Limb (tissue), 2 donors: ENCODE measurements around the gene RIC3.
"Not testable (repeated sequence)": the region's sequence is repeated elsewhere in the genome, so short reads cannot be mapped to it uniquely, and the experiment has no call there.

ENCODE experiments used
- DNase-seq, 2 donors: peaks; one replicate each; pipeline ENCODE4 v3.0.0-alpha.2; 2016; ENCODE audit errors: extremely low spot score in 2 of 2

The RIC3 gene

DNA sequence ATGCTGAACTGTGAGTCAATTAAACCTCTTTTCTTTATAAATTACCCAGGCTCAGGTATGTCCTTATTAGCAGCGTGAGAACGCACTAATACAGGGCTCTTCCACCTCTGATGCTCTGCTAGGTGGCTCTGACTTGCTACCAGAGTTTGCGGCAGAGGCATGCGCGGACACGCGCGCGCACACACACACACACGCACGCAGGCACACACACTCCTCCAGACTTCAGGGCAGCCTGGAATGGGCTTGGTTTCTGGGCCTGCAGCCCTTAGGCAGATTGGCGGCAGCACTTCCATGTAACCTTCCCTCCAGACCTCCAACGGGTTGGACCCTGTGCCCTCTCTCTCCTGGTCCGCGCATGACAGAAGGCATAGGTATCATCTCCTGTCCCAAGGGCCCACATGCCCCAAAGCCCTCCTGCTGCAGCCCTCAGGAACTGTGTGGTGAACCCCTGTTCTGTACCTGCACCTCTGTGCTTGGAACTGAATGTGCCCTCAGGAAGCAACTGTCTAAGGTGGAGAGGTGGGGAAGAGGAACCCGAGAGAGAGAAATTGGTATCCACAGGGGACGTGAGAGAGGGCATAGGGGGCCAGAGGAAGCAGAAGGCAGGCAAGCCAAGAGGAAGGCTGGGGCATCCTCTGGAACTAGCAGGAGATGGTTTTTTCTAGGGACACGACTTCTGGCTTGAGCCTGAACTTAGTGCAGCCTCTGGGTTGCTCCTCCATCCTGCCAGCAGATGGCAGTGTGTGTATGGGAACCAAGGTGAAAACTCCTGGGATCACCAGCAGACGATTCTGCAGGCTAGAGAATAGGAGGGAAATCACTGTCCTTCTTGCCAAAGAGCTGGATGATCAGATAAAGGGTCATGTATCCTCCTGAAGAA, 23.4 kb upstream of the RIC3 start:
- peak; percentile 60 to 79 for DNase-seq

DNA sequence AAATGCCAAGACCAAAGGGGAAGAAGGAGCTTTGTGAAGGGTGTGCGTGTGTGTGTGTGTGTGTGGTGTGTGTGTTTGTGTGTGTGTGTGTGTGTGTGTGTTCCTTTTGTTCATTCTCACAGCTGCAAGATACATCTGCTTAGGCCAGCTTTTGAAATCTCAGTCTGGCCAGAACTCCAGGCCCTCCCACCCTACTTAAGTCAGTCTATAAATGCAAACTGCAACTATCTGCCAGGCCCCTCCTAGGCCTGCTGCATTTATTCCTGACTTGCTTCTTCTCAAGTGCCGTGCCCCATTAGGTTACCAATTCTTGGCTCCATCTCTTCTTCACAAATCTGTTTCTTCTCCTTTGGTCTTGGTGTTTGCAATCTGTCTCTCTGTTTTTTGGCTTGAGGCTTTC, 21.6 kb upstream of the RIC3 start:
- no peak for DNase-seq

DNA sequence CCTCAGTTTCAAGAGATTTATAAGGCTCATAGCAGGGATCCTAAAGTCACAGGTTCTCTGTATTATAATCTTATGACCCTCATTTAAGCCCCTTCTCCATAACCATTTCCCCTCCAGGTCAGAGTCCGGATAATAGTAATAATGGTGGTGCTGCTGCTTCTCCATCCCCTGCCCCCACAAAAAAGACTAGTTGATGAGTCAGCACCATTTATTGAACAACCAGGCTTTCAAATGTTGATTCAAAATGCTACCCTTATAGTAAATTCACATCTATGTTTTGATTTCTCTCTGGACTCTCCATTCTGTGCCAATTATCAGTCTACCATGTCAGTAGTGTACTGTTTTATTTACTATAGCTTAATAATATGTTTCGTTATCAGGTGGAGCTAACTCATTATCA, 17.6 kb upstream of the RIC3 start:
- no peak for DNase-seq

DNA sequence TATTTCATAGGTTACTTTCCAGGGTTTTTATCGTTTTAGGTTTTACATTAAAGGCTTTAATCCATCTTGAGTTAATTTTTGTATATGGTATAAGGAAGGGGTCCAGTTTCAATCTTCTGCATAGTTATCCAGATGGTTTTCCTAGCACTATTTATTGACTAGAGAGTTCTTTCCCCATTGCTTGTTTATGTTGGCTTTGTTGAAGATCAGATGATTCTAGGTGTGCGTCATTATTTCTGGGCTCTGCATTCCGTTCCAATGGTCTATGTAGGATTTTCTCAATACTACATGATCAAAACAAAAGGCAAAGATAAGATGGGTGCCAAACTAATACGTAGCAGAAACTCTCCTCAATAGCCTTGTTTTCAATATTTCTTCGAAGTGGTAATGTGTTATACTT, 14.3 kb upstream of the RIC3 start:
- no peak for DNase-seq

DNA sequence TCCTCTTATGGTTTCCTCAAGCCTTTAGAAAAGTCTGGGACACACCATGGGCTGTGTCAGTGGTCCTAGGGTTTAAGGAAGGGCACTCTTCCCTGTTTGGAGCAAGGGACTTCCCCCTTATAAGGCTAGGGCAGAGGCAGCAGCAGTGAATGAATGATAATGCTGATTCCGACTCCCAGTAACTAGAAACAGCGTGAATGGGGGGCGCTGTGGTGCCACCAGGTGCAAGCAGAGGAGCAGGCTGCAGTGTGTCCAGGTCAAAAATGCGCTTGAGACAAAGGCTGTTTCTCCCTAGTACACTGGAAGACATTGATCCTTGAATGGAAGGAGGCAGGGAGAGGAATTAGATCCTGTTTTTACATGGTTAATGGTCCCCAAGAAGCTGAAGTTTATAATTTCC, 11.6 kb upstream of the RIC3 start:
- no peak for DNase-seq

DNA sequence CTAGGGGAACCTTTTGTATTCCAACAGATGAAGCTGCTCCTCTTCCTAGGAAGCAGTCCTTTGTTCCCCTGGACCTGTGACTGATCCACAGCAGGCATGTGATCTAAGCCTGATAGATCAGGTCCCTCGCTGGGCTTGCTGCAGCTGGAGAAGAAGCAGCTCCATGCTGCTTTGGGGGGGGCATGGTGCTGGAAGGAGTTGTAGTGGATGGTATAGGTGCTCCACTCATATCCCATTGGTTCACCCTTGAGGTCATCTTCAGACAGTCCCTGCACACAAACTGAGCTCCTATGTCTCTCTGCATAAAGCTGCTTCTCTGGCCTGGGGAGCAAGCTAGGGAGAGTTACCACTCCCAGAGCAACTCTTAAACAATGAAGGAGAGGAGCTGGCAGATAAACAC, 9.5 kb upstream of the RIC3 start:
- DNase-seq, result no peak

DNA sequence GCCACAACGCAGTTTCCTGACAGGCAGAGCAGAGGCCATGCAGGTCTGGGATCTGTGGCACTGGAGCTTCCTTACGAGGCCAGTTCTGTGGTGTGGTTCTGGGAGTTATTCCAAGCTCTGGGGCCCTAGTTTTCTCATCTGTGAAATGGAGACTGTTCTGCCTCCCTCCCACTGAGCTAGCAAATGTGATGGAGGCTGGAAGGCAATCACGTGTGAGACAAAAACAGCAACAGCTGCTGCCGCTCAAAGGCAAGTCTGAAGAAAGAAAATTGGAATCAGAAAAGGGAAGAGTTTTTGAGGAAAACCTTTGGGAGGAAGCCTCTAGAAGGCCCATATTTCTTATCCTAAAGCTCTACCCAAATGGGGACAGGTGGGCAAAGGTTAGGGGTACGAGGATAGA, 8.3 kb upstream of the RIC3 start:
- DNase-seq, result no peak

DNA sequence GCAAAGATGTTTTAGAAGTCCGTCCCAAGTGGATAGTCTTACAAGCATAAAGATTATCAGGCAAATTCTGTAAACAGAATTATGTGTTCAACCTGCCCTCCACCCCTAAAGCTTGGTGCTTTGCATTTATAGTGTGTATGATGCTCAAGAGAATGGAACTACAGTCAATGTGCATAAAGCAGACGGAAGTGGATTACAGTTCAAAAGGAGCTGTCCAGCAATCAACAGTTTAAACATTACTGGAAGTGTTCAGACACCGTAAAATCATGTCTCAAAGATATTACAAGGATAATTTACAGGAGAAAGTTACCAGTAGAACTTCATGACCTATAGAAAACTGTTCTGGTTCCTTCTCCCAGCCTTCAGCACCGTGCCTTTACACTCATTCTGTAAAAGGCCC, 1.0 kb downstream of the RIC3 start:
- DNase-seq, result peak in 1 of 2 donors; percentile 18

DNA sequence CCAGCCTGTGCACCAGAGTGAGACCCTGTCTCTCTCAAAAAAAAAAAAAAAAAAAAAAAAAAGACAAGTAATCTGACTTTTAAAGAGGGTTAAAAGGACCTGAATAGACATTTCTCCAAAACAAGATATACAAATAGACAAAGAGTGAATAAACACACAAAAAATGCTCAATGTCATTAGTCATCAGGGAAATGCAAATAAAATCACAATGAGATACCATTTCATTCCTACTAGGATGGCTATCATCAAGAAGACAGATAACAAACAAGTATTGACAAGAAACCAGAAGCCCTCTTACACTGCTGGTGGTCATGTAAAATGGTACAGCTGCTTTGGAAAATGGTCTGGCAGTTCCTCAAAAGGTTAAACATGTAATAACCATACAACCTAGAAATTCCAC, 4.1 kb downstream of the RIC3 start:
- DNase-seq, result no peak

DNA sequence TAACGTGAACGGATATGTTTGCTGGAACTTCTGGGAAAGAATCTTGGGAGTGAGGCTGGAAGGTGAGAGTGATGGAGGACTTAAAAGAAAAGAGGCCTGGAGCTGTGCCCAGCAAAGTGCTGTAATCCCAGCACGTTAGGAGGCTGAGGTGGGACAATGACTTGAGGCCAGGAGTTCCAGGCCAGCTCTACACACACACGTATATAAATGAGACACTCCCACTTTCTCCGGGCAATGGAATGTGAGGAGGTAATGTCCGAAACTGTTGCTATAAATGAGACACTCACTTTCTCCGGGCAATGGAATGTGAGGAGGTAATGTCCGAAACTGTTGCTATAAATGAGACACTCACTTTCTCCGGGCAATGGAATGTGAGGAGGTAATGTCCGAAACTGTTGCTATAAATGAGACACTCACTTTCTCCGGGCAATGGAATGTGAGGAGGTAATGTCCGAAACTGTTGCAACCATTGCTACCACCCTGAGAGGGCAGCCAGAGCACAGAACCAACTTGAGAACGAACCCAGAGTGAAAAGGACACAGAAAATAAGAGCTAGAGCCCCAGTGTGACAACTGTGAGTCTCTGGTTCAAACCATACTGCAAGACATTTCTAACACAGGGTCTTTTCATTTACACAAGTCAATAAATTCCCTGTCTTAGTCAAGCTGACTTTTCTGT, 7.1 kb downstream of the RIC3 start:
- DNase-seq, result not testable (repeated sequence)

DNA sequence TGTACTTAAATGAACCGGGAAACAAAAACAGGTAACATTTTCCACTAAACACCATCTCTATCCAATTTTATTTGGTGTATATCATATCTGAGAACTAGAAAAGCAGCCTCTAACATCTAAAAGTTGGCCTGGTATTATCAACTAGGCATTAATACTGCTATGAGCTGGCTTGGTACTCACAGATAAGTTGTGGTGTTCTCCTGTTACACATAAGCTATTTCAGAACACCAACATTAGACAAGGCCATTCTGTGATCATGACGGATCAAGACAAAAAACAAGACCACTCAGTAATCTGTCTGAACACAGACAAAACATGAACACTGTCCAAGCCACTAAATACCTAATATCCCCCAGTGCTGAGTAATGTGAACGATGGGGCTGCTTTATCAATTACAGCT, 11.9 kb downstream of the RIC3 start:
- no peak for DNase-seq

DNA sequence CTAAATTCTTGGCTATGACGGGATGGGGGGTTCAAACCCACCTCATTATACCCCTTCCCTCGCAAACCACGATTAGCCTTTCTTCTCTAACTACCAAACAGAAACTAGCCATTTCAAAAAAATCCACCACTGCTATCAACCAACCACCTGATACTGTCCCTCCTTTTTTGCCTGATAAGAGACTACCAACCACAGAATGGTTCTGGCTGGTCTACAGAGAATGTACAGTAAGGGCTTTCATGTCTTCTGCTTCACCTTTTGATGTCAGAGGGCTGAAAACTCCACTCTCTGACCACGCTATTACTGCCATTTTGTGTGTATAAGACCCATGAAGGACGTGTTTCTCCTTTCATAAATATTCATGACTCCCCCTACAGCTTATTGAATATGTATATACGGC, 19.1 kb downstream of the RIC3 start:
- no peak for DNase-seq

DNA sequence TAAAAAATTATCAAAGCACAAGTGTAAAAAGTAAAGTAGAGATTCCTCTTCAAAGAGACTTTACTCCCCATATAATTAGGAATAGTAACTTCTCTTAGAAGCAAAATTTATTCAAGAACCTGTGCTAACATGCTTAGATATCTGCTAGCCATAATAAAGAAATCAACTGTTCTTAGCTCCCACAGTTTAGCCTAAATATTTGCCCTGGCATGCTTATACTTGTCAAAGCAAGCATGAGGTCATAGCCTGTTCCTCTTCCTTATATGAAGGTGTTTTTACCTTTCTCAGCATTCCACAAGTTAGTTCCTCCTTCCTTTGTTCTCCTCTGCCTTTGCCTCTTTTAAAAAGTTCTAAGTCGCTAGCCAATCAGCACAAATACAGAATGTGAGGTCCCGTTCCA, 30.3 kb downstream of the RIC3 start:
- DNase-seq, result no peak

DNA sequence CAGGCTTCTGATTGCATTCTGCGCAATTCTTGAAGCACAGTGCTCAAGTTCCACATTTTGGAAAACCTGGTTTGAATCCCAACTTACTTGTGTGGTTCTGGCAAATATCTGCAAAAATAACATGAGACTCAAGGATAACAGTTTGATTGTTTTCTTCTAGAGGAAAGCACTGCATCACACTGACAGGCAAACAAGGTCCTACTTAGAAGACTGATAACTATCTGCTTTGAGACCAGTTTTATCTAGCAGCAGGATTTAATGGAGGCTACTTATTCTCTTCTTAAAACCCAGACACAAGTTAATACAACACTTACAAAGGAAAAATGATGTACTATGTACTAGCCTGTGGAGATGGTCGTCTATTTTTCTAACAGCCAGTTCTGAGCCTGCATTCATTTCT, 41.4 kb downstream of the RIC3 start:
- no peak for DNase-seq

DNA sequence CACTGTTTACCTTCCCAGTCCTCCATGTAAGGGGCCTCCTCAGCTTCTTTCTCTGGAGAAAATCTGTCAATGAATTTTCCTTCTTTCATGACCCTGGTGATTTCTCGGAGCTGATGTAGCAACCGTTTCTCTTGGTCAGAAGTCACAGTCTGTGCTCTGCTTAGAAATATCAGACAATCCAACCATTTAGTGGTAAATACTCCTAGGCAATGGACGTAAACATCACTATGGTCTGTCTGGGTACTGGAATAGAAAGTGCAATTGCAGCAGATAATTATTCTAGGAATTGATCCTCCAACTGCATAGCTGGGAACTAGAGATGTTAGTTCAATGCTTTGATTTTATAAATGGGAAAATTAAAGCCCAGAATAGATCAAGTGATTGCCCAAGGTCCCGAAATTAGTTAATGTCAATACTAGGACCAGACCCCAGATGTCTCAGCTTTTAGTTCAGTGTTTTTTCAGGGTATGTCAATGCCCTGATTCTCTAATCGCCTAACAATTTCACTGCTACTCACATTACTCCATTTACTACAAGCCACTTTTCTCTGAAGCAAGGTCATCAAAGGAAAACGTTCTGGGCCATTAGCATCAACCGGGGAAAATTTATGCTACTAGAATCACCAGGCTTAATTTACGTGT, 42.1 kb downstream of the RIC3 start:
- no peak for DNase-seq

DNA sequence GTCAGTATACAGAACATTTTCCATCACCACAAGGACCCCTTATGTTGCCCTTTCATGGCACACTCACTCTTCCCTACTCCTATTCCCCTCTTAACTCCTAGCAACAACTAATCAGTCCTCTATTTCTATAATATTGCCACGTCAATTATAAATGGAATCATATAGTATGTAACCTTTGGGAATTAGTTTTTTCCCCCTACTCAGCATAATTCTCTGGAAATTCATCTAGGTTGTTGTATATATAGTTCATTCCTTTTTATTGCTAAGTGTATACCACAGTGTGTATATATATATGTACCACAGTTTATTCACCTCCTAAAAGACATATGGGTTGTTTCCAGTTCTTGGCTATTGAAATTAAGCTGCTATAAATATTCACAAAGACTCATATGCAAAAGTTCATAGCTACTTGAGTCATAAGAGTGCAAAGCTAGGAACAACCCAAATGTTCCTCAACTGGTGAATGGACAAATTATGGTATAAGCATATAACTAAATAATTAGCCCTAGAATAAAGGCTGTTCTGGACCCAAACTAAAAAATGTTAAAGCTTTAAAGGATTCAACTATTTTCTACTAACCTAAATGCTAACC, 46.6 kb downstream of the RIC3 start:
- DNase-seq, result no peak

DNA sequence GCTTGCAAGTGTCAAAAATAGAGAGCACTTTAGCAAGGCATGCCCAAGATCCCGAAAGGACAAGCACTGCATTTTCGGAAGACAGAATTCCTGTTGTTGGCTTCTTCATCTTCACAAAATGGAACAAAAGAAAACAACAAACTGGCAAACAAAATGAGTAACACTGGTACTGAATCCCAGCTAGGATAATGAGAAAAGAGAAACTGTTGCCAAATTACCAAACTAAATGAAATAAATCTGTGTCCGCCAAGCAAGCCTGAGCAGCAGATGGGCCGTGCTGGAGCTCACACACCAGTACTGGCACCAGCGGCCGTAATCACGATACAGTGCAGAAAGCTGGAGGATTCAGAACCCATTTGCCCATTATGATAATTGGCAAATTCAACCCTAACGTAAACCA, 57.2 kb downstream of the RIC3 start:
- DNase-seq, result no peak

DNA sequence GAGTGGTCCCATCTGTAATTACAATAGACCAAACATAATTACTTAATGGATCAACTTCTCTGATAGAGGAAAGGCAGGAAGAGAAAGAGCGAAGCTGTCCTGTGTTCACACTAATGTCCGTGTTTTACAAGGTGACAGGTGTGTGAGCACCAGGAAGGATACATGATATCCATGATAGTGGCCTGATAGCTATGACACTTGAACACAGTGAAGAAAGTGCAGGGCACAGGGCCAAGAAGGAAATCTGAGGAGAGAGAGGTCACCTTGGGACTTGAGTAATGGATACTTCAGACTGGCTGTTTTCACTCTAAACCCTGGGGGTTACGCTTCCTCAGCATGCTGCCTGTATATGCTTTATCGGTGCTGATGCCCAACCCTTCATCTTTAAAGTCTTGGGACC, 58.4 kb downstream of the RIC3 start:
- no peak for DNase-seq

DNA sequence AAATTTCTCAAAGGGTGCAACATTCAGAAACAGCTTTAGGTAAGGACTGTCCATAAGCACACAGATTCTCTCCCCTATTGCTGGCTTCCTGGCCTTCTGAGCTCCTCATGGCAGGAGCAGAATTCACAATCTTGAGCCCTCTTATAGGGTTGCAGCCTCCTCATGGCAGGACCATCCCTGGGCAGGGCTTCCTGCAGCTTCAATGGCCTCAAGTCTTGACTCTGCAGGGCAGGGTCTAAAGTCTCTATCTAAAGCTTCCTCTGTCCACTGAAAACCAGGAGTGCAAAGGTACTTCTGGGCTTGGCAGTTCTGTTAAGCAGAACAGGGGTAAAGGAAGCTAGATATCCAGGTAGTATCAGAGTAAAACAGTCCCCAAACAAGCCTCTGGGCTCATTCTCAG, 59.1 kb downstream of the RIC3 start:
- no peak for DNase-seq

DNA sequence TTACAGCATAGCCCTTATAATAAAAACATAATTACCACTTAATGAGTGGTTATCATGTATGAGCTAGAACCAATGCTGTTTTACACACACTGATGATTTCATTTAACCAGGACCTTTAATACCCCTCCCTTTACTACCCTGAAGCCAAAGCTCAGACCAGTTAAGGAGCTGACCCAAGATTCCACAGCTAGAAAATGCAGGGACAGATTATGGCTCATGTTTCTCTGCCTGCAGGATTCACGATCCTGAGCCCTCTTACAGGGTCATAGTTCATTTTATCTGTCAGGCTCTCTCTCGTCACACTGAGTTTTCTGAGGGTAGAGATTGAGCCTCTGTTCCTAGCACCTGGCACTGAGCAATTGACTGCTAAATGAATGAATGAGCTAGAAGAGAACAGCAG, 60.4 kb downstream of the RIC3 start:
- DNase-seq, result no peak

DNA sequence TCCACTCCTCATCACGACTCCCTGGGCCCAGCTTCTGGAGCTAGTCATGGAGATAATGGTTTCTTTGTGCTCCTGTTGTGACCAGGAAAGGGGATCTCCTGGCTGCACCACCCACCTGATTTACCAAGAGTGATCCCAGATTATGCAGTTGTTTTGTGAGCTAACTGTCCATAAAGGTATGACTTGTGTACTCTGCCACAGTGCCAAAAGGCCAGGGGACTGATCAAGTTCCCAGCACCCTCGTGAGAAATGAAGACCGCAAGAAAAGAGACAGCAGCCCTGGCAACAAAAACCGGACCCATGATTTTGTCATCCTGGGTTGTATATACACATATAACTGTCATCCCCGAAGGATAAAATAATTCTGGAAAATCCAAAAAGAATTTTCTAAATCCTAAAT, 61.2 kb downstream of the RIC3 start:
- no peak for DNase-seq

DNA sequence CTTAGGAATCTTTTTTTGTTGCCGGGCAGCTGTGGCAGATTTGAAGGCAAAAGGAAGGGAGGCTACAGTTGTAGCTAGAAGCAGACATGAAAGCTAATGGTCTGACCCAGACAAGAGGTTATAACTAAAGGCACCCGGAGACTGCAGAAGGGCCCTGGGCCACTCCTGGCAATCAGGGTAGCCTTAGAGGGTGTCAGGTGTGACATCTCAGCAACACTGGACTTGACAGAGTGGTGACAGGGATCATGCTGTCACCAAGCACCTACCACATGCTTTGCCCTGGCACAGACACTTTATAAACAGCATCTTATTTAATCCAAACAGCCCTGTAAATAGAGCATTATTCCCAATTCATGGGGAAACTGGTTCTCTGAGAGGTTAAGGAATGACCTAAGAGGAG, 62.1 kb downstream of the RIC3 start:
- DNase-seq, result no peak
